ENCODE measurements around the gene DCC. TPM values are rescaled to one million over a fixed set of nuclear protein-coding genes. Genes with fewer than 3 reads are reported as not detected.

The DCC gene
- total RNA-seq, 1 donor from 2014 or later = 1.0 TPM

DNA sequence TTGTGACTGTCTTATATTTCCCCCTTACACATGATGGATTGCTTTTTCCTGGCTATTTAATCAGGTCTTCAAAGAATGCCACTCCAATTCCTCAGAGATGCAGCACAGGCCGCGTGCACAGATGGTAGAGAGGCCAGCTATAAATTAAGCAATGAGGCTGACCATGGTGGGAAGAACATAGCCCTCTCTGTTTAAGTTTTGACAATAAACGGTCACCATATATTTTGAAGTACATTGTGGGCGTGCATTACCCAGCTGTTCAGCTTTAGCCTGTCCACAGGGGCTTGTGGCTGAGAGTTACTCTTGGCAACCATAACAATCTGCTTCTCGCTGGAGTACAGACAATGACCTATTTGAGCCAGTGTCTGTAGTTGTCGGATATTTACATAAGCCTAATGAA, 730.8 kb downstream of the DCC start:
- Mint-ChIP-seq H3K27ac (no peak overlapping the region), H3K27me3 (ENCODE audit: low read depth) (no peaks in the 10 kb centered on the region), H3K4me1 (no peaks in the 10 kb centered on the region), H3K4me3 (no peak overlapping the region), H3K9me3 (no peaks in the 10 kb centered on the region), H3K36me3 (no peaks in the 10 kb centered on the region)
- TF ChIP-seq, protein P1, sequence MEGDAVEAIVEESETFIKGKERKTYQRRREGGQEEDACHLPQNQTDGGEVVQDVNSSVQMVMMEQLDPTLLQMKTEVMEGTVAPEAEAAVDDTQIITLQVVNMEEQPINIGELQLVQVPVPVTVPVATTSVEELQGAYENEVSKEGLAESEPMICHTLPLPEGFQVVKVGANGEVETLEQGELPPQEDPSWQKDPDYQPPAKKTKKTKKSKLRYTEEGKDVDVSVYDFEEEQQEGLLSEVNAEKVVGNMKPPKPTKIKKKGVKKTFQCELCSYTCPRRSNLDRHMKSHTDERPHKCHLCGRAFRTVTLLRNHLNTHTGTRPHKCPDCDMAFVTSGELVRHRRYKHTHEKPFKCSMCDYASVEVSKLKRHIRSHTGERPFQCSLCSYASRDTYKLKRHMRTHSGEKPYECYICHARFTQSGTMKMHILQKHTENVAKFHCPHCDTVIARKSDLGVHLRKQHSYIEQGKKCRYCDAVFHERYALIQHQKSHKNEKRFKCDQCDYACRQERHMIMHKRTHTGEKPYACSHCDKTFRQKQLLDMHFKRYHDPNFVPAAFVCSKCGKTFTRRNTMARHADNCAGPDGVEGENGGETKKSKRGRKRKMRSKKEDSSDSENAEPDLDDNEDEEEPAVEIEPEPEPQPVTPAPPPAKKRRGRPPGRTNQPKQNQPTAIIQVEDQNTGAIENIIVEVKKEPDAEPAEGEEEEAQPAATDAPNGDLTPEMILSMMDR (IDR thresholded peaks at IDR 0.05; ENCODE audit: unreplicated experiment) = no peak
- no peak for DNase-seq (ENCODE audit: low spot score in 2 of 2, unreplicated experiment in 2 of 2)

DNA sequence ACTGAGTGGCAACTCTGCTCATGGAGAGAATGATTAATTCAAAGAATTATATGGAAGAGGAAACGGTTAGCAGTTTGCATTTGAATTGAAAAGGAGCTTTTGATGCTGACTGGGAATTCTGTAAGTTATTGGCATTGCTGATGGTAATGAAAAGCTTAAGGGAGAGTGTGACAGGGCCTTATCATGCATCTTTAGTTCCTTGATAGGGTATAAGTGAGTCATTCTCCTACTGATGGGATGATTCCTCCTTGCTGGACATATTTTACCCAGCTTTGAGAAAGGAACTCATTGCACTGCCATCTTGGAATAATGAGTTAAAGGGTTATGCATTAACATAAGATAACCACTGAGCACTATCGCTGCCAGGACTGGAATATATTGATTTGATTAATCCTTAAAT, 740.7 kb downstream of the DCC start:
- TF ChIP-seq, protein P1 (IDR thresholded peaks at IDR 0.05; ENCODE audit: unreplicated experiment) = no peak
- DNase-seq (ENCODE audit: low spot score in 2 of 2, unreplicated experiment in 2 of 2) = no peak

DNA sequence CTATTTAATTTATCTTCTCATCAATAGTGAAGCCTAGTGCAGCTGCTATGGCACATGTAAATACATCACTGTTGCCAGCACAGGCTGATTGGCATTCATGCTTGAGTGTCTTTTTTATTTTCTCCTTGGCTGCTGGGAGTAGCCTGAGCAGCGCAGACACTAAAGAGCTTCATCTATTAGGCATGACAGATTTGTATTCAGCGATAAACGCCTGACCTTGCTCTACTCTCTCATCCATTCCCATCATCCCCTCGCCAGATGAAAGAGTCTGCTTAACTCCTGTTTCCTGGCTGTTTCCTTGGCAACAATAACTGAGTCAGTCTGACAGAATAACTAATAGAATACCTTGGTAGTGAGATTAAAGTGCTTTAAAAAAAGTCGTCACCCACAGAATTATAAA, 753.6 kb downstream of the DCC start:
- H3K27ac Mint-ChIP-seq = no peak overlapping the region
- H3K27me3 Mint-ChIP-seq (ENCODE audit: low read depth) = no peaks in the 10 kb centered on the region
- no peaks in the 10 kb centered on the region for H3K36me3 Mint-ChIP-seq

More for the DNA sequence above, 740.7 kb downstream of the DCC start:
- Mint-ChIP-seq H3K36me3 (no peaks in the 10 kb centered on the region), H3K4me3 (no peak overlapping the region), H3K27ac (no peak overlapping the region), H3K4me1 (no peaks in the 10 kb centered on the region), H3K9me3 (no peaks in the 10 kb centered on the region), H3K27me3 (ENCODE audit: low read depth) (peaks cover 1% of the 10 kb centered on the region)

DNA sequence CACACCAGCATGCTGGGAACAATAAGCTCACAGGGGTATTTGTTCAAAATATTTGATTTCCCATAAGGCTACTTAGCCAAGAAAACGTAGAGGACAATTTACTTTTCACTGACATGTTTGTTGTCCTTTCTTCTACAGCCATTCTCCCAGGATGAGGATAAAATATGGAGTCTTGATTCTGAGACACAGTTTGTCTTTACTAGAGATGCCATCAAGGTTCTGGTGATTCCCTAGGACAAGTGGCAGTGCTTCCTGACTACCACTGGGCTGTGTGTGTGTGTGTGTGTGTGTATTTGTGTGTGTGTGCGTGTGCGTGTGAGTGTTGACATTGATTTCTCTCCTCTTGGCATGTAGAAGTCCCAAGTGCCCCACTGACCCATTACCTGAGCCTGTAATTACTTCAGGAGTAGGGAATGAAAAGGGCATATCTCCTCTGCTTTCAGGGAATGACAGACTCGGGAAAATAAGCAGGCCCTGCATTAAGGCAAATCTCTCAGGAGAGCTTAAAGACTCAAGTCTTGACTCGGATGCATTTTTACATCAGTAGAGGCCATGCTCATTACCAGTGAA, 761.6 kb downstream of the DCC start:
- Mint-ChIP-seq H3K9me3 (peaks cover 12% of the 10 kb centered on the region), H3K4me1 (no peaks in the 10 kb centered on the region), H3K27ac (no peak overlapping the region), H3K4me3 (no peak overlapping the region), H3K36me3 (no peaks in the 10 kb centered on the region), H3K27me3 (ENCODE audit: low read depth) (peaks cover 2% of the 10 kb centered on the region)
- TF ChIP-seq, protein P1 (IDR thresholded peaks at IDR 0.05; ENCODE audit: unreplicated experiment) = no peak
- DNase-seq (ENCODE audit: low spot score in 2 of 2, unreplicated experiment in 2 of 2) = no peak

More for the DNA sequence above, 753.6 kb downstream of the DCC start:
- TF ChIP-seq, protein P1 (IDR thresholded peaks at IDR 0.05; ENCODE audit: unreplicated experiment) = no peak
- Mint-ChIP-seq H3K9me3 (peaks cover 3% of the 10 kb centered on the region), H3K4me1 (peaks cover 8% of the 10 kb centered on the region), H3K4me3 (no peak overlapping the region)
- DNase-seq (ENCODE audit: low spot score in 2 of 2, unreplicated experiment in 2 of 2) = no peak

DNA sequence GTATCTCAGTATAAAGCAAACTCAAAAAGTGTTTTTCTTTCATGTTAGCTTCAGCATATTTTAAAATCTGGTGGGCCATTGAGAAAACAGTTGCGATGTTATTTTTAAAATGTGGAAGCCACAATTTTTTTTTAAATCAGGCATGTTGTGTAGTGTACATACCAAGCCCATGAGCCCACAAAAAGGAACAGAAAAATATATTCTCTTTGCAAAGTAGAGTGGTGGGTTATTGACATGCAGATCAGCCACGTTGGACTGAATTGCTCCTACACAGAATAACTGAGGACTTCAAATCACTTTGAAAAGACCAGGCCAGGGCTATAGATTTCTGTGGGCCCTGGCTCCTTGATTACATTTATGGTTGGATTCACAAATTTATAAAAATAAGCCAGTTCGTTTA, 774.4 kb downstream of the DCC start:
- TF ChIP-seq, protein P1 (IDR thresholded peaks at IDR 0.05; ENCODE audit: unreplicated experiment) = no peak
- Mint-ChIP-seq H3K27me3 (ENCODE audit: low read depth) (no peaks in the 10 kb centered on the region), H3K27ac (no peak overlapping the region), H3K4me3 (no peak overlapping the region), H3K4me1 (no peaks in the 10 kb centered on the region), H3K36me3 (no peaks in the 10 kb centered on the region), H3K9me3 (peaks cover 5% of the 10 kb centered on the region)
- no peak for DNase-seq (ENCODE audit: low spot score in 2 of 2, unreplicated experiment in 2 of 2)
